Natural killer cell (primary cell): ENCODE data around the gene FERMT3. TPM values are rescaled to one million over a fixed set of nuclear protein-coding genes. Genes with fewer than 3 reads are reported as not detected.

Source experiments
- ATAC-seq, 3 donors: fragments of 150-1000 bp in 2 of 3; fragments of 200-7000 bp in 1 of 3; cut with Tn5 transposase; 1 replicate in 1 of 3; 2 replicates in 2 of 3; pipeline ENCODE4 v1.10.0; 2021; ENCODE audit warnings: mild to moderate bottlenecking in 2 of 3, moderate library complexity in 2 of 3
- DNase-seq, 2 donors: peaks; one replicate each; pipeline versions ENCODE4 v3.0.0 to v3.0.0-alpha.2; 2013 to 2021; ENCODE audit warnings: mixed read lengths in 1 of 2
- H3K27ac ChIP-seq: one replicate; pipeline ENCODE4 v1.5.1; 2013; ENCODE audit warnings: mild to moderate bottlenecking, low read length
- H3K27me3 ChIP-seq: one replicate; pipeline ENCODE4 v1.6.1; 2013; ENCODE audit warnings: low read length; ENCODE audit not compliant: control insufficient read depth, insufficient read depth
- H3K36me3 ChIP-seq: one replicate; pipeline ENCODE4 v1.6.1; 2013; ENCODE audit warnings: low read length; ENCODE audit not compliant: control insufficient read depth, insufficient read depth
- H3K4me1 ChIP-seq: one replicate; pipeline ENCODE4 v1.6.1; 2013; ENCODE audit warnings: low read length; ENCODE audit not compliant: control insufficient read depth, insufficient read depth
- H3K4me3 ChIP-seq: one replicate; pipeline ENCODE4 v1.5.1; 2013; ENCODE audit warnings: low read length
- H3K9me3 ChIP-seq: one replicate; pipeline ENCODE4 v1.6.1; 2013; ENCODE audit warnings: low read length; ENCODE audit not compliant: control insufficient read depth, insufficient read depth
- H3K27ac Mint-ChIP-seq, 2 donors: one replicate each; pipeline ENCODE4 v1.8.0; 2022; ENCODE audit warnings: mild to moderate bottlenecking in 2 of 2, mixed read lengths in 2 of 2, moderate library complexity in 1 of 2
- H3K27me3 Mint-ChIP-seq, 2 donors: one replicate each; pipeline ENCODE4 v1.8.0; 2022; ENCODE audit warnings: low read depth in 2 of 2, mixed read lengths in 2 of 2
- H3K36me3 Mint-ChIP-seq: one replicate; pipeline ENCODE4 v1.8.0; 2022; ENCODE audit warnings: mixed read lengths
- H3K4me1 Mint-ChIP-seq, 2 donors: one replicate each; pipeline ENCODE4 v1.8.0; 2022; ENCODE audit warnings: mixed read lengths in 2 of 2
- H3K4me3 Mint-ChIP-seq: one replicate; pipeline ENCODE4 v1.8.0; 2022; ENCODE audit warnings: mild to moderate bottlenecking, moderate library complexity, mixed read lengths
- H3K9me3 Mint-ChIP-seq, 2 donors: one replicate each; pipeline ENCODE4 v1.8.0; 2022; ENCODE audit warnings: mixed read lengths in 2 of 2
- WGBS: methylation state at CpG from one replicate; pipeline ENCODE4 v1.1.7; 2013; ENCODE audit warnings: missing lambda C conversion rate; ENCODE audit not compliant: insufficient coverage; 5-methylcytosine and 5-hydroxymethylcytosine counted together
- intact Hi-C: fragments of 100-400 bp; cut with micrococcal nuclease; formaldehyde crosslinking; loops from one replicate; pipeline ENCODE4 v1.14.2; 2022
- total RNA-seq, 4 donors: library from RNA; stranded (reverse); fragments of 120-200 nt in 1 of 4; gene quantifications; one replicate each; pipeline versions ENCODE4 v1.2.3 to v1.2.4, GENCODE V29; 2013 to 2022
- TF ChIP-seq, protein P1 (sequence below): fragments of 200-600 bp; IDR thresholded peaks from one replicate; pipeline ENCODE4 v1.8.0; 2022; ENCODE audit warnings: antibody characterized with exemption

FERMT3 gene
- total RNA-seq, 3 donors from 2014 or later (not counting 1 experiment from before 2014, with no cell fraction given) = 194 to 202 (median 196) TPM

DNA sequence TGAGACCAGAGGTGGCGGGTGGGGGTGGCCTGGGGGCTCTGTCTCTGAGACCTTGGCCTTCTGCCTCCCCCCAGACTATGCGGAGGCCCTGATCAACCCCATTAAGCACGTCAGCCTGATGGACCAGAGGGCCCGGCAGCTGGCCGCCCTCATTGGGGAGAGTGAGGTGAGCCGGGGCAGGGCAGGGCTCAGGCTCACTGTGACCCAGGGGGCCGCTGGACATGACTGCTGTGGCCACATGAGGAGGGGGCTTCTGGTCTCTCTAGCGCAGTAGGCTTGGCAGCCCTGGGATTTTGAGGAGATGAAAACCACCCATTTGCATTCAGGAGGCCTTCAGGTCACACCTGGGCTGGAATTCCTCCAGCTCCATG is 57.4 kb downstream of the FERMT3 start:
- Histone ChIP-seq H3K4me3 (no peak overlapping the region), H3K4me1 (peaks cover 16% of the 10 kb centered on the region), H3K27me3 (no peaks in the 10 kb centered on the region), H3K27ac (no peak overlapping the region), H3K36me3 (no peaks in the 10 kb centered on the region), H3K9me3 (no peaks in the 10 kb centered on the region)
- no peaks in the 10 kb centered on the region for H3K27me3 Mint-ChIP-seq
- no peak overlapping the region for H3K27ac Mint-ChIP-seq
- no peak for DNase-seq
- TF ChIP-seq, protein P1, sequence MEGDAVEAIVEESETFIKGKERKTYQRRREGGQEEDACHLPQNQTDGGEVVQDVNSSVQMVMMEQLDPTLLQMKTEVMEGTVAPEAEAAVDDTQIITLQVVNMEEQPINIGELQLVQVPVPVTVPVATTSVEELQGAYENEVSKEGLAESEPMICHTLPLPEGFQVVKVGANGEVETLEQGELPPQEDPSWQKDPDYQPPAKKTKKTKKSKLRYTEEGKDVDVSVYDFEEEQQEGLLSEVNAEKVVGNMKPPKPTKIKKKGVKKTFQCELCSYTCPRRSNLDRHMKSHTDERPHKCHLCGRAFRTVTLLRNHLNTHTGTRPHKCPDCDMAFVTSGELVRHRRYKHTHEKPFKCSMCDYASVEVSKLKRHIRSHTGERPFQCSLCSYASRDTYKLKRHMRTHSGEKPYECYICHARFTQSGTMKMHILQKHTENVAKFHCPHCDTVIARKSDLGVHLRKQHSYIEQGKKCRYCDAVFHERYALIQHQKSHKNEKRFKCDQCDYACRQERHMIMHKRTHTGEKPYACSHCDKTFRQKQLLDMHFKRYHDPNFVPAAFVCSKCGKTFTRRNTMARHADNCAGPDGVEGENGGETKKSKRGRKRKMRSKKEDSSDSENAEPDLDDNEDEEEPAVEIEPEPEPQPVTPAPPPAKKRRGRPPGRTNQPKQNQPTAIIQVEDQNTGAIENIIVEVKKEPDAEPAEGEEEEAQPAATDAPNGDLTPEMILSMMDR = no peak
- intact Hi-C loops = no loop called here
- H3K4me3 Mint-ChIP-seq = no peak overlapping the region
- H3K9me3 Mint-ChIP-seq = no peaks in the 10 kb centered on the region
- ATAC-seq = no peak
- 97% methylated on average over 8 of the region's 8 CpGs for WGBS
- H3K4me1 Mint-ChIP-seq = peaks cover 15 to 23% of the 10 kb centered on the region in 2 donors
- no peaks in the 10 kb centered on the region for H3K36me3 Mint-ChIP-seq

DNA sequence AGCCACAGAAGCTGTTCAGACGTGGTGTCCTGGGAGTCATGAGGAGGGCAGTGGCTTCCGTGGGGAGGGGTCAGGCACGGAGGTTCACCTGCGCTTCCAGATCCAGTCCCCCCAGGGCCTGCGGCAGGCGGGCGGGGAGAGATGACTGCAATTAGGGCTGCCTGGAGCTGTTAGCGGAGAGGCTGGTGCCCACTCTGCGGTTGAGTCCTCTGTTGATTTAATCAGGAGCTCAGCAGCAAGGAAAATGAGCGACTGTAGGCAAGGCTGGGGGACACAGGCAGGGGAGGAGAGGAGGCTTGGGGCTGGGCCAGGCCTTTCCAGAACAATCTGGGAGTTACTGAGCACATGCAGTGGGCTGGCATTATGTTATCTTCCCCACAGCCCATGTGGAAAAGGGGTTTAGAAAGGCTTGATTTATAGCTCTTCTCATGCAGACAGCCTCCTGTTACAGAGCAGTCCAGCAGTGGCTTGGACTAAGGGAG is 57.9 kb downstream of the FERMT3 start:
- no peak overlapping the region for H3K27ac Mint-ChIP-seq
- TF ChIP-seq, protein P1 = no peak
- WGBS = 95% methylated on average over 10 of the region's 10 CpGs

DNA sequence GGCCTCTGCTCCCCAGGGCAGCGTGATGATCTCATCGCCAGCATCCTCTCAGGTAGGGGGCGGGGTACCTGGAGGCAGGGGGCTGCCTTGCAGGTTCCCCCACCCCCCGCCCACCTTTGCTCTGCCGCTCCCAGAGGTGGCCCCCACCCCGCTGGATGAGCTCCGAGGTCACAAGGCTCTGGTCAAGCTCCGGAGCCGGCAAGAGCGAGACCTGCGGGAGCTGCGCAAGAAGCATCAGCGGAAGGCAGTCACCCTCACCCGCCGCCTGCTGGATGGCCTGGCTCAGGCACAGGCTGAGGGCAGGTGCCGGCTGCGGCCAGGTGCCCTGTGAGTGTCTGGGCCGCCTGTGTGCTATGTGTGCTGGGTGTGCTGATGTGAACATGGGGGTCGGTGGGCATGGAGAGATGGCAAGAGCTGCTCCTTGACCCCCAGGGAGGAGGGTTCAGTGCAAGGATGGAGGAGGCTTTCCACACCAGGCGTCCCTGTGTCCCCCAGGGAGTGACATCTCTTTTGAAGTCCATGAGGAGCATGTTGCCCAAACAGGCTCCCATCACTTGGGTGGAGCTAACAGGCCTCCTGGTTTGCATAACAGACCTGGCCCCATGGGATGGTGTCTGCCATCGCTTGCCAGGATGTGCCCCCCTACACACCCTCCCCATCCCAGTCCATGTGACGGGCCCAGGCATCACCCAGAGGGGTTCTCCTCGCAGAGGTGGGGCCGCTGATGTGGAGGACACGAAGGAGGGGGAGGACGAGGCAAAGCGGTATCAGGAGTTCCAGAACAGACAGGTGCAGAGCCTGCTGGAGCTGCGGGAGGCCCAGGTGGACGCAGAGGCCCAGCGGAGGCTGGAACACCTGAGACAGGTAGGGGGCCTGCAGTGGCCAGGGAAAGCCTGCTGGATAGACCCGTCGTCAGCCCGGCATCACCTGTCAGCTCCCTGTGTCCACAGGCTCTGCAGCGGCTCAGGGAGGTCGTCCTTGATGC is 58.9 kb downstream of the FERMT3 start:
- H3K4me3 Mint-ChIP-seq = no peak overlapping the region
- H3K27me3 Mint-ChIP-seq = no peaks in the 10 kb centered on the region
- H3K27ac Mint-ChIP-seq = no peak overlapping the region
- Histone ChIP-seq H3K27ac (no peak overlapping the region), H3K4me1 (peaks cover 23% of the 10 kb centered on the region), H3K27me3 (no peaks in the 10 kb centered on the region), H3K4me3 (no peak overlapping the region), H3K36me3 (no peaks in the 10 kb centered on the region), H3K9me3 (no peaks in the 10 kb centered on the region)
- ATAC-seq (no peak), DNase-seq (no peak)
- intact Hi-C loops = no loop called here
- peaks cover 28% of the 10 kb centered on the region in 2 donors for H3K4me1 Mint-ChIP-seq
- no peaks in the 10 kb centered on the region for H3K36me3 Mint-ChIP-seq
- TF ChIP-seq, protein P1 = no peak
- 91% methylated on average over 35 of the region's 35 CpGs for WGBS
- H3K9me3 Mint-ChIP-seq = no peaks in the 10 kb centered on the region

More for the DNA sequence above, 57.9 kb downstream of the FERMT3 start:
- H3K4me1 ChIP-seq = peaks cover 19% of the 10 kb centered on the region
- Mint-ChIP-seq H3K4me1 (peaks cover 19 to 25% of the 10 kb centered on the region in 2 donors), H3K36me3 (no peaks in the 10 kb centered on the region), H3K4me3 (no peak overlapping the region), H3K27me3 (no peaks in the 10 kb centered on the region), H3K9me3 (no peaks in the 10 kb centered on the region)
- intact Hi-C loops = no loop called here
- H3K27ac ChIP-seq = no peak overlapping the region
- no peaks in the 10 kb centered on the region for H3K27me3 ChIP-seq
- no peak overlapping the region for H3K4me3 ChIP-seq
- no peaks in the 10 kb centered on the region for H3K9me3 ChIP-seq
- DNase-seq (no peak), ATAC-seq (no peak)
- no peaks in the 10 kb centered on the region for H3K36me3 ChIP-seq
